Esophagus muscularis mucosa (tissue), 4 donors: Measurements from ENCODE around the gene CDKN2C. TPM values are rescaled to one million over a fixed set of nuclear protein-coding genes. Genes with fewer than 3 reads are reported as not detected.
"Not testable (repeated sequence)": the region's sequence is repeated elsewhere in the genome, so short reads cannot be mapped to it uniquely, and the experiment has no call there.

Experiments
- DNase-seq: peaks from one replicate; pipeline ENCODE4 v3.0.0-alpha.2; 2017; ENCODE audit errors: extremely low spot score
- H3K27ac ChIP-seq, 4 donors: fragments of 200-600 bp; sonication (generic); replicated peaks in 1 of 4; 1 replicate in 3 of 4; 2 replicates in 1 of 4; pipeline ENCODE4 v1.5.1; 2016 to 2019; ENCODE audit warnings: mild to moderate bottlenecking in 1 of 4
- H3K27me3 ChIP-seq, 4 donors: fragments of 200-600 bp; sonication (generic); one replicate each; pipeline versions ENCODE4 v1.5.1 to v1.6.0; 2016 to 2019
- H3K36me3 ChIP-seq, 4 donors: fragments of 200-600 bp; sonication (generic); one replicate each; pipeline ENCODE4 v1.5.1; 2016 to 2019
- H3K4me1 ChIP-seq, 4 donors: fragments of 200-600 bp; sonication (generic); one replicate each; pipeline ENCODE4 v1.5.1; 2016 to 2019
- H3K4me3 ChIP-seq, 4 donors: fragments of 200-600 bp; sonication (generic); 1 replicate in 2 of 4; 2 replicates in 2 of 4; pipeline ENCODE4 v1.5.1; 2016 to 2019; ENCODE audit warnings: mild to moderate bottlenecking in 4 of 4, moderate library complexity in 1 of 4
- H3K9me3 ChIP-seq, 4 donors: fragments of 200-600 bp; sonication (generic); 1 replicate in 3 of 4; 2 replicates in 1 of 4; pipeline ENCODE4 v1.5.1; 2016 to 2019
- EP300 ChIP-seq: sonication (generic); formaldehyde crosslinking; IDR thresholded peaks from one replicate; pipeline ENCODE4 v1.6.1; 2017; ENCODE audit warnings: antibody characterized with exemption
- POLR2A ChIP-seq: fragments of 450-650 bp; IDR thresholded peaks from one replicate; pipeline ENCODE4 v1.6.1; 2017; ENCODE audit warnings: antibody characterized with exemption, moderate library complexity, mild to moderate bottlenecking, low read depth
- POLR2AphosphoS5 ChIP-seq, 2 donors: sonication (generic); formaldehyde crosslinking; IDR thresholded peaks; one replicate each; pipeline ENCODE4 v1.6.1; 2017; ENCODE audit warnings: antibody characterized with exemption in 2 of 2
- WGBS: methylation state at CpG from one replicate; pipeline ENCODE4 v1.1.5; 2018; 5-methylcytosine and 5-hydroxymethylcytosine counted together
- intact Hi-C: fragments of 100-400 bp; cut with DNase I; formaldehyde crosslinking; loops from one replicate; pipeline ENCODE4 v1.15.1; 2023
- total RNA-seq, 4 donors: library from RNA; depleted of rRNA; stranded (reverse); fragments of >200 nt; gene quantifications; one replicate each; pipeline versions ENCODE4 v1.1.0 to v1.2.1, GENCODE V29; 2016
- TF ChIP-seq, protein P1 (sequence below), 3 experiments: fragments of 200-600 bp in 2 of 3; fragments of 450-650 bp in 1 of 3; sonication (generic) in 2 of 3; IDR thresholded peaks; one replicate each; pipeline ENCODE4 v1.5.1; 2017 to 2019; ENCODE audit warnings: antibody characterized with exemption in 3 of 3, mild to moderate bottlenecking in 2 of 3, moderate library complexity in 1 of 3

Gene CDKN2C
- total RNA-seq, 4 donors from 2014 or later = 20.4 to 37.4 (median 27.0) TPM

DNA sequence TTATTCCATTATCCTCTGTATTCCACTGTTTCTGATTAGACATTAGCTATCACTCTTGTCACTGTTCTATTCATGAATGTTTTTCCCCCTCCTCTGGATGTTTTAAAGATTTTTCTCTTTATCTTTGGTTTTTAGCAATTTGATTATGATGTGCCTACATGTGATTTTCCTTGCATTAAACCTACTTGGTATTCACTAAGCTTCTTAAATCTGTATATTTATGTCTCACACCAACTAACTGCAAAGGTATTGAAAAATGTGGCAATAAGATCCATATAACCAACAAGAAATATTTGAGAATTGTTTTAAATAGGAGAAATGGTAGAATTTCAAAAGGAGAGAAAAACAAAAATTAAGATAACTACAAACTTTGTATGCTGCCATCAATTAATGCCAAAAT lies 35.2 kb upstream of the CDKN2C start:
- intact Hi-C loops = loop anchor here (10.0 kb wide), 1 partner anchor 260 kb away; no protein-coding TSS in a partner anchor
- H3K27ac ChIP-seq = no peak overlapping the region
- no peaks in the 10 kb centered on the region for H3K27me3 ChIP-seq
- no peak for DNase-seq
- H3K36me3 ChIP-seq = no peaks in the 10 kb centered on the region
- H3K4me1 ChIP-seq = peaks cover 0 to 16% (median 8%) of the 10 kb centered on the region in 4 donors
- TF ChIP-seq EP300 (no peak), POLR2AphosphoS5 (IDR thresholded peaks at IDR 0.05) (no peak), POLR2A (no peak)
- TF ChIP-seq, protein P1, sequence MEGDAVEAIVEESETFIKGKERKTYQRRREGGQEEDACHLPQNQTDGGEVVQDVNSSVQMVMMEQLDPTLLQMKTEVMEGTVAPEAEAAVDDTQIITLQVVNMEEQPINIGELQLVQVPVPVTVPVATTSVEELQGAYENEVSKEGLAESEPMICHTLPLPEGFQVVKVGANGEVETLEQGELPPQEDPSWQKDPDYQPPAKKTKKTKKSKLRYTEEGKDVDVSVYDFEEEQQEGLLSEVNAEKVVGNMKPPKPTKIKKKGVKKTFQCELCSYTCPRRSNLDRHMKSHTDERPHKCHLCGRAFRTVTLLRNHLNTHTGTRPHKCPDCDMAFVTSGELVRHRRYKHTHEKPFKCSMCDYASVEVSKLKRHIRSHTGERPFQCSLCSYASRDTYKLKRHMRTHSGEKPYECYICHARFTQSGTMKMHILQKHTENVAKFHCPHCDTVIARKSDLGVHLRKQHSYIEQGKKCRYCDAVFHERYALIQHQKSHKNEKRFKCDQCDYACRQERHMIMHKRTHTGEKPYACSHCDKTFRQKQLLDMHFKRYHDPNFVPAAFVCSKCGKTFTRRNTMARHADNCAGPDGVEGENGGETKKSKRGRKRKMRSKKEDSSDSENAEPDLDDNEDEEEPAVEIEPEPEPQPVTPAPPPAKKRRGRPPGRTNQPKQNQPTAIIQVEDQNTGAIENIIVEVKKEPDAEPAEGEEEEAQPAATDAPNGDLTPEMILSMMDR (IDR thresholded peaks at IDR 0.05) = no peak
- no peaks in the 10 kb centered on the region for H3K9me3 ChIP-seq
- no peak overlapping the region for H3K4me3 ChIP-seq

DNA sequence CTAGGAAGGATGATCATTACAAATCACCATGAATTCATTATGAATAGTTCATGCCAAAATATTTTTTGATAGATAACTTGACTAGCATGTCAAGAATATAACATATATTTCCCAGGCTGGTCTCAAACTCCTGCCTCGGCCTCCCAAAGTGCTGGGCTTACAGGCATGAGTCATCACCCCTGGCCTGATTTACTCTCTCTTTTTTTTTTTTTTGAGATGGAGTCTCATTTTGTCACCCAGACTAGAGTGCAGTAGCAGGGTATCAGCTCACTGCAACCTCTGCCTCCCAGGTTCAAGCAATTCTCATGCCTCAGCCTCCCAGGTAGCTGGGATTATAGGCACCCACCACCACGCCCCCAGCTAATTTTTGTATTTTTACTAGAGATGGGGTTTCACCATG lies 34.8 kb upstream of the CDKN2C start:
- intact Hi-C loops = loop anchor here (10.0 kb wide), 1 partner anchor 260 kb away; no protein-coding TSS in a partner anchor
- 85% methylated on average over 2 of the region's 2 CpGs for WGBS
- H3K9me3 ChIP-seq, DNase-seq, H3K36me3 ChIP-seq, H3K27me3 ChIP-seq, H3K4me3 ChIP-seq, H3K27ac ChIP-seq: not testable (repeated sequence)
- peaks cover 0 to 14% (median 5%) of the 10 kb centered on the region in 4 donors for H3K4me1 ChIP-seq

DNA sequence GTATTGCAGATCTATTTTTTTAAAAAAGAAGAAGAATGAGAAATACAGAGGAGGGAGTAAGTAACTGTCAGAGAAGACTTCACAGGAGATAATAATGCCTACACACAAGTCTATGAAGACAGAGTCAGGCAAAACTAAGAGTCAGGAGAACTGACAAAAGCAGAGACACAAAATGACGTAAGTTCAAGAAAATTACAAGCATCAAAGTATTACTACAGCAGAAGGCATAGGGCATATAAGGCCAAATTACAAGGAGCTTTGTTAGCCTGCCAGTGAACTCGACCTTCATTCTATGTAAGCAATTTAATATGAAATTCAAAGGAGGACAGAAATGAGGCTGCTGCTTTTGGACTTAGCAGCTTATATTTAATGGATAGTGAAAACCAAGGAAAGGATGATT lies 33.7 kb upstream of the CDKN2C start:
- Histone ChIP-seq H3K4me1 (peaks cover 0 to 11% (median 4%) of the 10 kb centered on the region in 4 donors), H3K27ac (no peak overlapping the region), H3K36me3 (no peaks in the 10 kb centered on the region), H3K4me3 (no peak overlapping the region), H3K9me3 (no peaks in the 10 kb centered on the region), H3K27me3 (no peaks in the 10 kb centered on the region)
- no peak for DNase-seq
- intact Hi-C loops = loop anchor here (10.0 kb wide), 1 partner anchor 258 kb away; no protein-coding TSS in a partner anchor
- 62% methylated on average over 2 of the region's 2 CpGs for WGBS
- TF ChIP-seq POLR2A (no peak), POLR2AphosphoS5 (IDR thresholded peaks at IDR 0.05) (no peak), EP300 (no peak)
- TF ChIP-seq, protein P1 (IDR thresholded peaks at IDR 0.05) = no peak

DNA sequence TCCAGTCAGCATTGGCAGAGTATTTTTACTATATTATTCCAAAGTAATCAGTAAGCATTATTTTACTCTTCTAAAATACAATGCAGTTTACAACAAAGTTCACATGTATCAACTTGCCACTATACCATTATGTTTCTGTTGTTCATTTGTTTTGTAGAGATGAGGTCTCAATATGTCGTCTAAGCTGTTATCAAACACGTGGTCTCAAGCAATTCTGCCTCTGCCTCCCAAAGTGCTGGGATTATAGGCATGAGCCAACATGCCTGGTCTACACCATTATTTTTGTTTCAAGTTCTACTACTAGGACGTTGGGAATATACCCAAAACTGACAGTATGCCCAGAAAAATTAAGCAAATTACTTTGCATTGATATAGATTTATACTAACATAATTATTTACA lies 29.8 kb upstream of the CDKN2C start:
- Histone ChIP-seq H3K4me3 (no peak overlapping the region), H3K9me3 (no peaks in the 10 kb centered on the region), H3K36me3 (no peaks in the 10 kb centered on the region), H3K27me3 (no peaks in the 10 kb centered on the region), H3K27ac (no peak overlapping the region), H3K4me1 (peaks cover 0 to 11% (median 4%) of the 10 kb centered on the region in 4 donors)
- WGBS = 93% methylated on average over 3 of the region's 3 CpGs
- intact Hi-C loops = no loop called here
- TF ChIP-seq, protein P1 (IDR thresholded peaks at IDR 0.05) = no peak
- no peak for TF ChIP-seq EP300
- no peak for TF ChIP-seq POLR2A
- TF ChIP-seq POLR2AphosphoS5 (IDR thresholded peaks at IDR 0.05) = no peak
- no peak for DNase-seq

DNA sequence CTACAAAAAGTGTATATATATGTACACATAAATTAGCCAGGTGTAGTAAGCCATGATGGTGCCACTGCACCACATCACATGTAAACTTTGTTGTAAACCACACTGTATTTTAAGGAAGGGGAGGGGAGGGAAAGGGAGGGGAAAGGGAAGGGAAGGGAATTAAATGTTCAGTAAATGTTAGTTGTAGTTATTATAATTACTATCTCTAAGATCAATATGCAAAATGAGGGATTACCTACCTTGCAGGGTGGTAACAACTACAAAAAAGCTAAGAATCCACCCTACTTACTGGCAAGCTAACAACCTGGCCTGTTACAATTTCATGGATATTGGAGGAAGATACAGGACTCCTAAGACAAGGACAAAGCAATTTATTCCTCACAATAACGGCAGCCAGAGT lies 27.7 kb upstream of the CDKN2C start:
- intact Hi-C loops = no loop called here
- Histone ChIP-seq H3K36me3 (no peaks in the 10 kb centered on the region), H3K9me3 (no peaks in the 10 kb centered on the region), H3K4me1 (peaks cover 0 to 4% (median 0%) of the 10 kb centered on the region in 4 donors), H3K27me3 (no peaks in the 10 kb centered on the region), H3K4me3 (no peak overlapping the region), H3K27ac (no peak overlapping the region)
- WGBS = 97% methylated on average over 1 of the region's 1 CpG
- TF ChIP-seq EP300 = no peak
- TF ChIP-seq, protein P1 (IDR thresholded peaks at IDR 0.05) = no peak
- no peak for TF ChIP-seq POLR2AphosphoS5 (IDR thresholded peaks at IDR 0.05)
- TF ChIP-seq POLR2A = no peak
- DNase-seq = no peak
